DMS53 treated with DMSO at 0.1 percent for 48 hours (cell line): ENCODE results near the gene MRPS6.

ENCODE experiments used
- DNase-seq: peaks from one replicate; lab custom pipeline; 2025; ENCODE audit not compliant: unreplicated experiment; lab: John Stamatoyannopoulos, UW

The MRPS6 gene

DNA sequence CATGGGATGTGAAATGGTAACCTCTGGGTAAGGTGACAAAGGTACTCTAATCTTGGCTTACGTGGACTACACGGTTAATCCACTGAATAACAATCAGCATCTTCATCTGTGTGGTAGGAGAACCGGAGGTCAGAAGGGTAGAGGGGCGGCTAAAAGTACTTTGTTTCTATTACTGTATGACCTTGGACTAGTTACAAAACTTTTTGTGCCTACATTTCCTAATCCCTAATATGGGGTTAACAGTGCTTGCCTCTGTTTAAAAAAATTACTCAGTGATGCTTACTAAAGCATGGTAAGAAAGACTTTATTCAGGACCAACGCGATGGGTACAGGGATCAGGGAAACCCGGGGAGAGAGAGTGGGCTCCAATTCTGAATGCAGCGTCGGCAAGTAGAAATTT, 1.7 kb upstream of the MRPS6 start:
- no peak for DNase-seq

DNA sequence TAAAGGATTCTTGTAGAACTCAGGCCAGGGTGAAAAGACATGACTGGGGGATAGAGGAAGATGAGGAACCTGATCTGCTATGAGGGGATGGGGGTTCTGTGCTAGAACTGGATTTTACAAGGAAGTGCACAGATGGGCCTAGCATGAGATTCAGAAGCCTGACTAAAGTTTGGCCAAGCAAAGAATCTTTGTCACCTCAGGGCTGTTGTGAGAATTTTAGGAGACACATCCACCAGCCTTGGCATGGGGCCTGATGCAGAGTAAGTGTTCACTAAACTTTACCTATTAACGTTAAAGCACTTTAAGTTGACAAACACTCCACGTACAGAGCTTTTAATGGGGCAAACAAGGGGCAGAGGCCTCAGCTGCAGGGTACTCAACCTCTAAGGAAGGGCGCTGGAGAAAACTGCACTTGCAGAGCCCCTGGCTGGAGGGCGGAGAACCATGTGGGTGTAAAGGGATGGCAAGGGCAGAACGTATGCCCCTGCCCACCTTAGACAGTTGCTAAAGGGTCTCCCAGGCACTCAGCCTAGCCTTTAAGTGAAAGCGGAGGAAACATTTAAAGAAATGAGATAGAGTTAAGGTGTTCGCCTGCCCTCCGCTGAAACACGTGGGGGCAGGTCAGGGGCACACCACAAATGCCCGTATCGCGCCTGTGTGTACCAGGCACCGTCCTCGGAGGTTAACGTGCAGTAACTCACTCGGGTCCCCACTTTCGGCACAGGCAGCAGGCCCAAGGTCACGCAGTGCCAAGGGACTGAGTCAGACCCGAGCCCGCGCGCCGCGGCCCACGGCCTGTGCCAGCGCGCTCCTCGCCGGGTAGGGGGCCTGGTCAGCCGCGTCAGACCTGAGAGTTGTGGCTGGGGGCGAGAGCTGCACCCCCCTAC, 990 bp upstream of the MRPS6 start:
- no peak for DNase-seq

DNA sequence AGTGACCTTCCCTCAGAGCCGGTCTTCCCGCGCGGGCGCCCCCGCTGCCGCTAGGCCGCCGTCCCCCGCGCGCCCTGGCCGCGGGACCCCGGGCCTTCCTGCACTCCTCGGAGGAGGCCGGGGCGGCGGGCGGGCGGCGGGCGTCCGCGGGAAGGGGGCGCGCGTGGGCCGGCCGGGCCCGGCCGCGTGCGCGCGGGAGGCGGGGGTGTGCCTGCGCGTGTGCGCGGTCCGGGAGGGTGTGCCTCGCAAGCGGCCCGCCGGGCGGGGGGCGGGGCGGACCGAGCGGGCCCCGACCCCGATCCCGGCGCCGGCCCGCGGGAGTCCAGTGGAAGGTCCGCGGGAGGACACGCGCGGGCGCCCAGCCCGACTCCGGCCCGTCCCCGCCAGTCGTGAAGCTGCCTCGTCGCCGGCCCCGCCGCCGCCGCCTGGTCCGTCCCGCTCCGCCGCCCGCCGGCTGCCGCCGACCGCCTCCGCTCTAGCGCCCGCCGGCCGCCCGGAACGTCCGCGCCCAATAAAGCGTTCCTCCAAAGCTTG, 438 bp downstream of the MRPS6 start:
- no peak for DNase-seq

DNA sequence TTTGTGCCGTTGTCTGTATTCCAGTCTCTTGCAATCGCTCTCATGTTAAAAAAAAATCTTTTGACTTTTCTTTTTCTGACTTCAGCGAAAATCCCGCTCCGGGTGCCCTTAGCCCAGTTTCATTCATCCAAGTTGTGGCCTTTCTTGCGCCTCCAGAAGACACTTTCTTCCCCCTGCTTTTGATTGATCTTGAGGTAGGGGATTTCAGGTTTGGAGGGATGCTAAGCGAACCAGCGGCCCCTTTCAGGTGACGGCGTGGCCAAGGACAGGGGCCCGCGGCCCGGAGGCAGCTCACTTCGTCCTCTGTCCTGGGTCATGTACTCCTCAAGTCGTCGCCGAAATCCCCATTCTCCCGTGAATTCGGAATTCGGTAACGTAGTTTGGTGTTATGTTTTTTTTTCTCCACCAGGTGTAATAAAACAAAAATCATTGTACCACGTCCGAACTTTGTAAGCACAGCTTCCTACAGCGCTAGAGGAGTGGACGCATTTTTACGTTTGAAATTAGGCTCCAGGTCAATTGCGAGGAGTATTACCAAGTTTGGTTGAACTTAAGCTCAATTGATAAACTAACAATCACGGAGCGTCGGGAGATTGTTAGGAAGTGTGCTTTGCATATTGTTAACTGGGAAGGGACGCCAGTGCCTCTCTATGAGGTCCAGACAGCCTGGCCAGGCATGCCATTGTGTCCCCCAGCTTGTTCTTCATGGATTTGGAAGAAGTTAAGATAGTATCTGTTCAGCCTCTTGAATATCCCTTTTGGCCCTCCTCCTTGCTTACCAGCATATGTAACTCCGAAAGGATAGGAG, 1.1 kb downstream of the MRPS6 start:
- no peak for DNase-seq

DNA sequence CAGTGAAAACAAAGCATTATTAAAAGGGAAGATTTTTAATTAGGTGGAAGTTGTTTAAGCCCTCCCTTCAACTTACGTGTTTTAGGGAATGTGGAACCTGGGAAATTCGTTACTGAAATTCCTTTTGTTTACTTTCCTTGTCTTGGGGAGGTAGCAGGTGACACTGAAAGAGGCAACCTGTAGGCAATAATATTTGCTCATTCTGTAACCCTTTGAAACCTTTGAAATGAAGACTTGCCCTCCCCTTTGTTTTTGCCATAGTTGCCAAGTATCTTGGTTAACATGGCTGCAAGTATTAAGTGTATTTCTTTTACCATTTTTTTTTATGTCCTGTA, 1.7 kb downstream of the MRPS6 start:
- DNase-seq = no peak

DNA sequence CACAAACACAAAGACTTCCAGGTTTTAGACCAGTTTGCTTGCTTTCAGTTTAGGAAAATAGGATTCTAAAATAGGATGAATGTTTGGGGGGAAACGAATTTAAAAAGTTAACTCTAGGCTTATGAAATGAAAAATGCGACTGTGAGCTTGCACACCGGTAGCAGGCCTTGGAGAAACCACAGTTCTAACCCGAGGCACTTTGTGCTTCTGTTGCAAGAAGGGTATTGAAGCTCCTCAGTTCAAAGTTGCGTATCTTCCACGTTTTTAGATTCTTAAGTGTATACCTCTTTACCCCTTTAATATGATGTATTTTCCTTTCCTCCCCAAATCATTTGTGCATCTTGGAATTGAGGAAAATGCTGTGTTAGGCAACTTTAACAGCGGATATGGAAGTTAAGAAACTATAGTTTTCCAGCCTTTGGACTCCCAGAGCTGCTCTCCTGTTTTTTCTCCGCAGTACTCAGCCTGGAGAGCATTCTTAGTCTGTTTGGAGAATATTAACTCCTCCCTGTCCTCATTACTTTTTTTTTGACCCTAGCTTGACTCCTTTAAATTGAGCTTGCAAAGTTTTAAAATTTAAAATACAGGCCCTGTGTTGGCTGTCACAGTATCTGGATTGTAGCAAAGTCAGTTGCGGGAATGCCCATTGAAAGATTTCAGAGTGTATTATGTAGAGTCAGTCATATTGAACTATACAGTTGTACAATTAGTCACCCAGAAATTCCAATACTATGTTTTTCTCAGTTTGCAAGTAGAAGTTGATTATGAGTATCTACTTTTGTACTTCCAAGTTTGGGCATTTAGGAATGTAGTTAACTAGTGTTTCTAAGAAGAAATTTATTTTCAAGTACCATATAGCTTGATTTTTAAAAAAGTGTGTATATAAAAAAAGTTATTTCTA, 2.6 kb downstream of the MRPS6 start:
- DNase-seq = no peak

DNA sequence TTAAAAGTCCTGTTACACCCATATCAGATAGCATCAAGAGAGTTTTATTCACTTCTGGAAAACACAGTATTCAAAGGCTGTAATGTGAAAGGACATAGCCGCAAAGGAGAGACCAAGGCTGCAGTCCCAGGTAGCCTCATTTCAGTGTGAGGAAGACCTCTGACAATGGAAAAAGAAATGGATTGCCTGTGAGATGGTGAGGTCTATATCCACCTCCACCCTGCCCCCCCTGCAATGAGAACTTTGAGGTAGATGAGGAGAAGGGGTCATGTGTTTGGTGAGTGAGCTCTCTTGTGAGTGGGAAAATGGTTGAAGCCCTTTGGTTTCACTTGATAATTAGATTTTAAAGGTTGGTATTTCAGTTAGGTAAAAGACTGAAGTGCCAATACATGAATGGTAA, 3.5 kb downstream of the MRPS6 start:
- DNase-seq = no peak

DNA sequence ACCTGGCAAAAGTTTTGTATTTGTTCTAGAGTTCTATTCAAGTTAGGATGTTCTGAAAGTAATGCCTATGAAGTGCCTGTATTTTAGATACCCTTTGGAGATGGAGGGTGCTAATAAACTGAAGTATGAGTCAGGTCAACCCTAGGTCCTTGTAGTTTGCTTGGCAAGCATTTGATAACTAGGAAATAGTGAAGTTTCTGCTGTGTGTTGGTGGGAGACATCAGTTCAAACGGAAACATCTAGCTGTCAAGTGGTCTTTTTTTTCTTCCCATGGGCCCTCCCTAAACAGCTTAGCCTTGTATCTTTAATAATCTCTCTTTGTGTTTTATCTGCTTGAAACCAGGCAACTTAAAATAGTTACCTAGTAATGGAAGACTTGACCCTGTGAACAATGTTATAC, 4.5 kb downstream of the MRPS6 start:
- no peak for DNase-seq

DNA sequence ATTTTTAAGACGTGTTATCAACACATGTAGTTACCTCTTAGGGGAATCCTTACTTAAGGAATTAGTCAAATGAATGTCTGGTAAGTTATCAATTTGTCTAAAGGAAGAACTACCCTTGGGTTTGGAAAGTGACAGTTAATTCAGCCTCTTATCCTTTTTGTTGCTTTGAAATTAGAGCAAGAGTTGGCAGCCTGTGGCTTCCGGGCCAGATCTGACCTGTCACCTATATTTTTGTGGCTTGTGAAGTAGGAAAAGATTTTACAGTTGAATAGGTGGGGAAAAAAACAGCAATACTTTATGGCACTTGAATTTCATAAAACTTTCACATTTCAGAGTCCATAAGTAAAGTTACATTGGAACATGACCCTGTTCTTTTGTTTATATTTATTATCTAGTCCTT, 5.5 kb downstream of the MRPS6 start:
- no peak for DNase-seq

DNA sequence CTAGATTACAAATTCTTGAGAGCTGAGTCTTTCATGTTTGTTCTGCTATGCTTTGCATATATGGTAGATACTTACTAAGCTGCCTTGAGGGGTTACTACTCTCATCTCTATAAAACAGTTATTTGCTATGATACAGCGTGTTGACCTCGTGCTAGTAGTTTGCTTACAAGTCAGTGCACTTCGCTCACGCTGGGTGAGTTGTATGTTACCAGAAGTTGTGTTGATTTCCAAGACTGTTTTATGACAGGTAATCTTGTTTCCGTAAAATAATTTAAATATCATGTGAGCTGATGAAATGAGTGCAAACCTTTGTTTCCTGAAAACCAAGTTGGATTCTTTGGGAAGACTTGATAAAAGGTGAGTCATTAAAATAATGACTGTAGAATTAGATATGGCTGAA, 7.3 kb downstream of the MRPS6 start:
- no peak for DNase-seq

DNA sequence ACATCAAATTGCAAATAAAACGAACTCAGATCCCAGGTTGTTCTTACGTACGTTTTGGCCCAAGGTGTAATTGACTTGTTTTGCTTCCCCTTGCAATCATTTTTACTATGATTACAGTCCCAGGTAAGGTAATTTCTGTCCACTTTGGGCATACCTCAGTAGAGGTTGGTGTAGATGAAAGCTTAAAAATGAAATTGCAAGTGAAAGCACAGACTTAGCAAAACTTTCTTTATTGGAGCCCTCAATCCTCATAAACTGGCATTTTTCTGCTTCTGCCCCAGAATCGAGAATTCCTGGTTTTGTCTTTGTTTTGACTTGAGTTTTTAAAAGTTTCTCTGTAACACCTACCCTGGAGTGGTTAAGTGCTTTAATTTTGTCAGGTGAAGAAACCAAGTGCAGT, 9.4 kb downstream of the MRPS6 start:
- no peak for DNase-seq

DNA sequence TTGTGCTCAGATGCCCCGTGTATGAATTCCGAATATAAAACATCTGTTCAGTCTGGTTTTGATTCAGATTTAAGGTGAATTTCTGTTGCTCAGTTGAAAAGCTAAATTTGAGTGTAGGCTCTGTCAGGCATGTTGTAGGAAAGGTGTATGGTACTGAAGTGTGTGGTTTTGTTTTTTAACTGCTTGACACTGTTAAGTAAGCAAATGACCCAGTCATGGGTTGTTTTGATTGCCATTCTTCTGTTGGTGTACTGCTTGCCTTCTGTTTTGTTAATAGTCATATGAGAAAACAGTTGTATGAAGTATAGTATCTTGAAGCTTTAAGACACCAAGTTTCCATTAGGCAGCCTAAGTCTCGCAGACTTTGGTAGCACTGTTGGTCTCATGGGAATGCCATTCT, 10.0 kb downstream of the MRPS6 start:
- no peak for DNase-seq

DNA sequence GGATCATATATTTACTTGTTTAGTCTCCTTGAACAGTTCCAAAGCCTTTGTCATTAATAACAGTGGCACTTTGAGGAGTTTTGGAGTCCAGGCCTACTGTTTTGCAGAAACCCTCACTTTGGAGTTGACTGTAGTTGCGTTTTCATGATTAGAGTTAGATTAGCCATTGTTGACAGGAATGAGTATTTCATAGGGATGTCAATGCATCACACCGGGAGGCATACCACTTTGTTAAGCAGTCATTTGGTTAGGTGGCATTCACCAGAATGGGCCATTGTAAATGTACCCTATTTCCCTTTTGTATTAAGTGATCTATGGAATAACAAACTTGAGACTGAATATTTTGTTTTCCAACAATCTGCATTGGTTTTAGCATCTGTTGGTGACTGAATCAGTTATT, 11.8 kb downstream of the MRPS6 start:
- DNase-seq = no peak

DNA sequence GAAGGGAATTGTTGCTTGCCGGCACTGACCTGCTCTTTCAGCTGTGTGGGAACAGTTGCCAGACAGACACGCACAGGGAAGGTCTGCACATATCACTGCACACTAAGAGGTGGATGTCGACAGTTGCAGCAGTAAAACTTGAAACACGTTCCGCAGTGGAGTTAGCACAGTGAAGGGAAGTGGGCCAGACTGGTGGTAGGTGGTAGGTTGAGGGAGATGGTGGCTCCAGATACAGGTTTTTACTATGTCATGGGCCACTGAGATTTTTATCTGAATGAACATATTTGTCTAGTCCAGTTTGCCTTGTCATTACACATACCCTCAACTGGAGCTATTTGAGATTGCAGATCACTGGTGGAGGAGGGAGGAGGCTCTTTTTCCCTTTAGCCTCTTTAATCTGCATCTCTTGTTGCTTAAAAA, 13.5 kb downstream of the MRPS6 start:
- no peak for DNase-seq

DNA sequence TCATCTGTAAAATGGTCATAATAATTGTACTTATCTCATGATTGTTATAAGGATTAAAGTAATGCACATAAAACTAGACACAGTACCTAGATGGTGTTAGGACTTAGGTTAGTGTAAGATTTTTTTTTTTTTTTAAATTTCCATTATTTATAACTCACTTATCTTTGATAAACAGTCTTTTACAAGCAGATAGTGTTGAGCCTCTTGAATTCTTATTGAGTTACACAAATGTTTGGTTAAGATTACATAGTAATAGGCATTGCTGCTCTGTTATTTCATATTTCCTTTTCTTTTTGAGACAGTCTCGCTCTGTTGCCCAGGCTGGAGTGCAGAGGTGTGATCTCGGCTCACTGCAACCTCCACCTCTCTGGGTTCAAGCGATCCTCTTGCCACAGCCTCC, 15.4 kb downstream of the MRPS6 start:
- DNase-seq = no peak

DNA sequence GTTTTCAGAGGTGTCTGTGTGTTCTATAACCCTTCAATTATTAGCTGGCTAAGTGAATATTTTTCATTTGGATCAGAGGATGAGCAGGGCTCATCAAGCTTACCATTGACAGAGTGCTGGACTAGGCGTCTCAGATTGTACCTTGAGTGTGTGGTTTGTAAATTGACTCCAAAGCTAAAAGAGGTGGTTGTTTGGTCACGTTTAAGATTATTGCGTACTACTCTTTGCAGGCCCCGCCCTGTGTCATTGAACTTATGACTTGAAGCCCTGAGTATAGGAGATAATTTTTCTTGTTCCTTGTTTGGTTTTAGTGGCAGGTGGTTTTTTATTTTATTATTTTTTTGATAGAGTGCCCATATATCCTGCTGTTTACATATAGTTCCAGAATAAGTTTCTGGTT, 17.7 kb downstream of the MRPS6 start:
- no peak for DNase-seq

DNA sequence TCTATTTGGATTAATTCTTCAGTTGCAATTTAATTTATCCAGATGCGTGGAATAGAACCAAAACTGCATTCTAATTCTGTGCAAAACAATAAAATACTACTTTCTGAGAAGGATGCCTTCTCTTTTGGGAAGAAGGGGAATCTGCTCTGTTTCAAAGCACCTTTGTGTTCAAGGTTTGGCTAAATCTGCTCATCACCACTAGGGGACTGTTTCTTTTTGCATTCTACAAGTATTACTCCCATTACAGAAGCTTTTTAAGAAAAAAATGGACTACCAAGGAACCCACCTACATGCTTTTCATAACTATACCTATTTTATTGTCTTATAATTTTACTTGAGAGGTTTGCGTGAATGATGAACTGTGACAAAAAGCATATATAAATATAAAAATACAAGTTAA, 18.2 kb downstream of the MRPS6 start:
- DNase-seq = no peak

DNA sequence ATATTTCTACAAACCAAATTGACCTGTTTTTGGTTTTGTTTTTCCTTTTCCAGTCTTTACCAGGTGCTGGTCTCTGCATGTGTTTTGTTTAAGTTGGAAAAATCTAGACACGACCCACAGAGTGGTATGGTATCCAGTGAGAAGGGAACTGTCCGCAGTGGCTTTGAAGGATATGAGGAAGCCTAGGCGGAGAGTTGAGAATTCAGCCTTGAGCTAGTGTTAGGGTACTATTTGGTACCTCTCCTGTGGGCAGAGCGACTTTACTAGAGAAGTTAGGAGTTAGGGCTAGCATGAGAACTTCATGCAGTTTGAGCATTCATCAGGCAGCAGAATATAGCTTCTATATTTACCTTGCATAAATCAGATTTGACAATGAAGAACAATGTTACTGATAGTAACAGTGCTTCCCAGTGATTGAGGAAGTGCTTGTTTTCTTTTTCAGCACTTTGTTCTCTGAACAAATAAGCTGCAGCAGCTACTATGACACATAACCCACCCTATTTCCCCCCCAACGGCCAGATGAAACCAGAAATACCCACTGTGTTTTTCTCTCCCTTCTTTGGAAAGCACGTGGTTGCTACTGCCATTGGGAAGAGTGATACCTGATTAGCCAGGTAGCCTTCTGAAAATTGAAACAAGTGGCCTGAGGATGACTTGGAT, 19.0 kb downstream of the MRPS6 start:
- DNase-seq = no peak

DNA sequence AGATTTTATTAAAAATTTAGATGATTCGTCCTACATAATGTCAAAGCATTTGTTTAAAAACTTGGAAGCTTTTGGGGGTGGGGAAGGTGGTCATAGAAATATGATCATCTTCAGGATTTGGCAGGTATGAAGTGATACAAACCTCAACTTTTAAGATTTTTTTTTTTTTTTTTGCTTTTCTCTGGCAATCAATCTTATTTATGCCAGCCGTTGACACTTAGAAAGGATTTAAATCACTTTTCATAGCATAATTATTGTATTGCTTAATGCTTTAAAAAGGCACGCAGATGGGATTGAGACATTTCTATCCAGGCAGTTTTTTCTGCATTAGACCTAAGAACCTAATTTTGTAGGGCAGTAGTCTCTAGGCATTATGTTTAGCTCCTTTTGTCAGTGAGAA, 19.7 kb downstream of the MRPS6 start:
- no peak for DNase-seq

DNA sequence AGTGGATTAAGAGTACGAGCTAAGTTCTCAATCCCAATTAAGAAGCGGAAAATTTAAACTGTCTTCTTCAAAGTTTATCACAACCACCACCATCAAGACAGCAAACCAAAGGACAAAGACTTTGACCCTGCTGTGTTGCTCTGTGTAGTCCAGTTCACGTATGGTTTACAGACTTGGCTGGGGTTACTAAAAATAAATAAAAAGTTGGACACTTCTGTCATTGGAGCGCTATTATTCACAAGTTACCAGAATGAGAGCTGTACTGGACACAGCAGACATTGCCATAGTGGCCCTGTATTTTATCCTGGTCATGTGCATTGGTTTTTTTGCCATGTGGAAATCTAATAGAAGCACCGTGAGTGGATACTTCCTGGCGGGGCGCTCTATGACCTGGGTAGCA, 21.6 kb downstream of the MRPS6 start:
- DNase-seq = no peak

DNA sequence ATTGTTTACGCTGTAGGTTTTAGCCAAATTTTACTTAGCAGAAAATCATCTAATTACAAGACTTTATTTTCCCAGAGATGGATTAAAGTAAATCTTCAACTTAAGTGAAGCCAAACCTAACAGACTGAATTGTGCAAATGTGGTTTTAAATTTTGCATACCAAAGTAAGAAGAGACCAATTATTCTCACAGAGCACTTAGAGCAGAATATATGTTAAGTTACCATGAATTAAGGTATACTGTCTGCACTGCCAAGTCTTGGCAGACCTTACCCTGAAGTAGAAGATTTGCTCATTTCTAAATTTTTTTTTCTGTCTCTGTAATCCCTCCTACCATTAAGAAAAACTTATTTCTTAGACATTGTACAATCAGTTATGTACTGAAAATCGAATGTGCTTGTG, 24.1 kb downstream of the MRPS6 start:
- no peak for DNase-seq
